ENCODE data around the gene C1QTNF3. TPM values are rescaled to one million over a fixed set of nuclear protein-coding genes. Genes with fewer than 3 reads are reported as not detected.

Gene C1QTNF3
- total and polyA plus RNA-seq, 2 donors (not counting 3 experiments of a cell fraction or from before 2014, with no cell fraction given), result 1.6 TPM

GRCh38 chr5:34034534-34035327 is 8.3 kb downstream of the C1QTNF3 start:
- TF ChIP-seq POLR2A (IDR thresholded peaks at IDR 0.05; ENCODE audit: low read depth, low read length), result no peak
- TF ChIP-seq FOS (IDR thresholded peaks at IDR 0.05; ENCODE audit: borderline replicate concordance, insufficient read depth, low read length), result no peak
- TF ChIP-seq MAX (IDR thresholded peaks at IDR 0.05; ENCODE audit: insufficient read depth, insufficient read length), result no peak
- no peak for TF ChIP-seq MYC (IDR thresholded peaks at IDR 0.05; ENCODE audit: low read depth, low read length)
- no peak for TF ChIP-seq EZH2 (IDR thresholded peaks at IDR 0.05; ENCODE audit: borderline replicate concordance, low read depth, low read length, severe bottlenecking)
- TF ChIP-seq POLR2AphosphoS5 (IDR thresholded peaks at IDR 0.05; ENCODE audit: insufficient read depth, low read depth, low read length), result no peak
- TF ChIP-seq CTCF (IDR thresholded peaks at IDR 0.05; ENCODE audit: extremely low read depth in 1 of 2, insufficient read depth in 1 of 2, low read depth in 1 of 2, low read length in 2 of 2), result no peak
- TF ChIP-seq JUN (IDR thresholded peaks at IDR 0.05; ENCODE audit: borderline replicate concordance, insufficient read depth, insufficient read length, low read depth), result no peak
- no peak for TF ChIP-seq GATA2 (IDR thresholded peaks at IDR 0.05; ENCODE audit: insufficient read depth, insufficient read length, low read depth, low read length)
- no peak overlapping the region for H3K4me2 ChIP-seq (ENCODE audit: insufficient read depth, low read length)
- H3K9me1 ChIP-seq (replicated peaks; ENCODE audit: control insufficient read depth, extremely low read depth, insufficient read depth, low read length), result no peaks in the 10 kb centered on the region
- dilution Hi-C loops (cut with MboI; ENCODE audit: extremely low pct_ligation_motif_present, low sequenced_read_pairs) (no loop called here), intact Hi-C loops (cut with micrococcal nuclease) (no loop called here)
- ChIA-PET POLR2A (no interaction called here), CTCF (no interaction called here)
- no peak overlapping the region for H2AFZ ChIP-seq (ENCODE audit: low read depth, low read length)
- BruUV-seq (replicated peaks), result no TSS peak
- FAIRE-seq (no peak), DNase-seq (ENCODE audit: low read depth, low spot score) (no peak)
- no peak overlapping the region for H3K27ac ChIP-seq (ENCODE audit: insufficient read depth, low read depth, low read length)
- no peaks in the 10 kb centered on the region for H3K36me3 ChIP-seq (ENCODE audit: control insufficient read depth in 2 of 2, extremely low read depth in 1 of 2, insufficient read depth in 2 of 2, low read length in 2 of 2)
- H4K20me1 ChIP-seq (replicated peaks; ENCODE audit: control insufficient read depth, extremely low read depth, insufficient read depth, low read length), result no peaks in the 10 kb centered on the region
- no peaks in the 10 kb centered on the region for H3K27me3 ChIP-seq (ENCODE audit: control insufficient read depth in 2 of 2, insufficient read depth in 2 of 2, low read length in 2 of 2)
- H3K4me3 ChIP-seq (replicated peaks in 1 of 3; ENCODE audit: insufficient read depth in 1 of 3, low read depth in 1 of 3, low read length in 3 of 3), result no peak overlapping the region
- H3K4me1 ChIP-seq (ENCODE audit: control insufficient read depth, extremely low read depth, insufficient read depth, low read length), result no peaks in the 10 kb centered on the region
- no peak overlapping the region for H3K9ac ChIP-seq (replicated peaks; ENCODE audit: extremely low read depth, insufficient read depth, low read length)
- H3K79me2 ChIP-seq (ENCODE audit: control insufficient read depth, insufficient read depth, low read length), result no peaks in the 10 kb centered on the region
- H3K9me3 ChIP-seq (replicated peaks; ENCODE audit: control insufficient read depth, insufficient read depth, low read length), result no peaks in the 10 kb centered on the region
